Measurements from ENCODE around the gene LY6G6D.
A peak's percentile ranks its signal among the peaks of the same experiment; 100 is the strongest.

Gene LY6G6D

DNA sequence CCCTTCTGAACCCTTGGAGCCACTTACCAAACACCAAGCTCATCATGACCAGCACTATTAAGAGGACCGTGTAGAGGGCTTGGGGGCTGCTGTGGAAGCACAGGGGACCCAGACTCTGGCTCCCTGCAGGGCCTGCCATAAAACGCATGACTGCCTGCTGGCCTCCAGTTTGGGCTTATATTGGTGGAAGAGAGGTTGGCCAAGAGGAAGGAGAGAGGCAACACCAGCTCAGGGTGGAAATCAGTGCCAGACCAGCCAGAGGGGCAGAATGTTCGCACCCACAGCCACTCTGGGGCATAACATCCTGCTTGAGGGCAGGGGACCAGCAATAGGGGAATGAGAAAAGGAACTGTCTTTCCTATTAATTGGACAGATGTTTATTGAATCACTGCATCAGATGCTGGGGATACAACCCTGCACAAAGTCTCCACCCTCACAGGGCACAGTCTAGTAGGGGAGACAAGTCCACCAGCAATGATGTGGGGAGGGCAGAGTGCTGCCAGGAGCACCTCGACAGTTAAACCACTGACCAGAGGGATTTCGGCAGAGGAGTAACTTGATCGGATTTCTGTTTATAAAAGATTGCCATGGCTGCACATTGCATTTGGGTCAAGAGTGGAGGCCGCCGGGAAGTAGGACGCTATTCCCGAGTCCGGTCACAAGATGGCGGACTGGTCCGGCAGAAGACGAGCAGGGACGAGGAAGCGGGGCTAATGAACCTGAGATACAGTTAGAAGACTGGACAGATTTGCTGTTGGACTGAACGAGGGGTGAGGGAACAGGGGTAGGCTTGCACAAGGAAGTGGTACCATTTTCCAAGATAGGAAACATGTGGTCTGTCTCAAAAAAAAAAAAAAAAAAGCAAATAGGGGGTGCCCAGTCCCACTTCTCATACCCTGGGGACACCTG, 34.7 kb upstream of the LY6G6D start, which contains the start of gene LY6G5C:
Gene LY6G5C (minus strand): TSS at position 842 of the 909 bp plus-strand sequence. CDS start 694 bp downstream, at position 148.
- Histone ChIP-seq H3K79me2 (ENCODE audit: low read length) (no peaks in the 10 kb centered on the region), H4K20me1 (ENCODE audit: insufficient read depth, low read length) (no peaks in the 10 kb centered on the region), H3K27me3 (replicated peaks; ENCODE audit: insufficient read depth, low read length) (no peaks in the 10 kb centered on the region), H3K27ac (ENCODE audit: low read length) (no peak within 1 kb of the TSS), H3K36me3 (replicated peaks; ENCODE audit: insufficient read depth, low read length) (no peaks in the 10 kb centered on the region), H3K9me3 (replicated peaks; ENCODE audit: insufficient read depth, low read length) (no peaks in the 10 kb centered on the region), H3K4me1 (ENCODE audit: low read length) (no peaks in the 10 kb centered on the region; the same call in 1 of the 2 replicates), H3K9ac (ENCODE audit: low read length) (peak within 1 kb of the TSS; percentile 58; the same call in 1 of the 2 replicates), H3F3A (ENCODE audit: insufficient read depth, low read length) (peaks cover 5% of the 10 kb centered on the region; the same call in 1 of the 2 replicates), H3K4me3 (ENCODE audit: low read length) (peak within 1 kb of the TSS; percentile 63), H3K4me2 (ENCODE audit: low read depth, low read length) (peak within 1 kb of the TSS; percentile 93), H3K9me2 (replicated peaks; ENCODE audit: insufficient read depth, low read length) (no peaks in the 10 kb centered on the region), H2AFZ (ENCODE audit: low read length) (peak within 1 kb of the TSS; percentile 94)
- DNase-seq, result peak; percentile 65
- no peak for TF ChIP-seq EZH2phosphoT487 (IDR thresholded peaks at IDR 0.05; ENCODE audit: low read length)
- no peak for TF ChIP-seq EZH2 (optimal IDR thresholded peaks at IDR 0.05; ENCODE audit: low read depth, low read length)
- peak; percentile 64 for TF ChIP-seq CTCF (IDR thresholded peaks at IDR 0.05; ENCODE audit: low read length)

DNA sequence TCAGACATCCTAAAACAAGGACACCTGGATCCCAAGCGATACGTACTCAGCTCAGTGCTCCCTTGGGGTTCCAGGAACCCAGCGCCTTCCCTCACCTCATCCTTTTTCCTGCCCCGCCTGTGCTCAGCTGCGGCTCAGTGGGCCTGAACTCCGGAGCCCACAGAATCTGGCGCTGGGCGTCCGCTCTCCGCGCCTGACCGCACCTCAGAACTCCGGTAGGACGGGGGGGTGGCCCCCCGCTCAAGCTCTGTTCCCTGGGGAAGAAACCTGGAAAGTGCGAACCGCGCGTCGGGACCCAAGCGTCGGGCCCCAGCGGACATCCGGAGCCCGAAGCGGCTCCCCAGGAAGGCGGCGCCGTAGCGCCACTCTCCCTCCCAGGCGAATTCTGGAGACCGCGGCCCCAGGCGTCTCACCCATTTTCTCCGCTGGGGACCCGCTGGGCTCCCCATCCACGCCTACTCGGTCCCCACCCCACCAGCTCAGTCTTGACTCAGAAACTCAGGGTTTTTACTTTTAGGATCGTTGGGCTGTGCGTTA, 33.9 kb upstream of the LY6G6D start:
- H3K9me3 ChIP-seq (replicated peaks; ENCODE audit: insufficient read depth, low read length), result no peaks in the 10 kb centered on the region
- no peaks in the 10 kb centered on the region for H3K27me3 ChIP-seq (replicated peaks; ENCODE audit: insufficient read depth, low read length)
- peak overlapping the region; percentile 58; the same call in 1 of the 2 replicates for H3K9ac ChIP-seq (ENCODE audit: low read length)
- H3K4me1 ChIP-seq (ENCODE audit: low read length), result no peaks in the 10 kb centered on the region; the same call in 1 of the 2 replicates
- peak; percentile 23 for DNase-seq
- no peaks in the 10 kb centered on the region for H3K9me2 ChIP-seq (replicated peaks; ENCODE audit: insufficient read depth, low read length)
- no peaks in the 10 kb centered on the region for H3K36me3 ChIP-seq (replicated peaks; ENCODE audit: insufficient read depth, low read length)
- H3K79me2 ChIP-seq (ENCODE audit: low read length), result no peaks in the 10 kb centered on the region
- peak overlapping the region; percentile 94 for H2AFZ ChIP-seq (ENCODE audit: low read length)
- H4K20me1 ChIP-seq (ENCODE audit: insufficient read depth, low read length), result no peaks in the 10 kb centered on the region
- H3K4me2 ChIP-seq (ENCODE audit: low read depth, low read length), result peak overlapping the region; percentile 93
- H3K27ac ChIP-seq (ENCODE audit: low read length), result no peak overlapping the region
- TF ChIP-seq CTCF (IDR thresholded peaks at IDR 0.05; ENCODE audit: low read length), result no peak; the same call in 1 of the 2 replicates
- no peak for TF ChIP-seq EZH2 (optimal IDR thresholded peaks at IDR 0.05; ENCODE audit: low read depth, low read length)
- TF ChIP-seq EZH2phosphoT487 (IDR thresholded peaks at IDR 0.05; ENCODE audit: low read length), result no peak
- no peaks in the 10 kb centered on the region for H3F3A ChIP-seq (ENCODE audit: insufficient read depth, low read length)
- peak overlapping the region; percentile 63 for H3K4me3 ChIP-seq (ENCODE audit: low read length)

- DNase-seq, result no peak
- Histone ChIP-seq H3K9me3 (replicated peaks; ENCODE audit: insufficient read depth, low read length) (no peaks in the 10 kb centered on the region), H3K36me3 (replicated peaks; ENCODE audit: insufficient read depth, low read length) (no peaks in the 10 kb centered on the region), H3K27ac (ENCODE audit: low read length) (no peak overlapping the region), H4K20me1 (ENCODE audit: insufficient read depth, low read length) (no peaks in the 10 kb centered on the region), H2AFZ (ENCODE audit: low read length) (no peak overlapping the region), H3K9me2 (replicated peaks; ENCODE audit: insufficient read depth, low read length) (no peaks in the 10 kb centered on the region), H3K4me3 (ENCODE audit: low read length) (no peak overlapping the region), H3K79me2 (ENCODE audit: low read length) (no peaks in the 10 kb centered on the region), H3K27me3 (replicated peaks; ENCODE audit: insufficient read depth, low read length) (no peaks in the 10 kb centered on the region), H3K9ac (ENCODE audit: low read length) (no peak overlapping the region), H3F3A (ENCODE audit: insufficient read depth, low read length) (no peaks in the 10 kb centered on the region), H3K4me1 (ENCODE audit: low read length) (no peaks in the 10 kb centered on the region; the same call in 1 of the 2 replicates), H3K4me2 (ENCODE audit: low read depth, low read length) (no peak overlapping the region)
- no peak for TF ChIP-seq EZH2phosphoT487 (IDR thresholded peaks at IDR 0.05; ENCODE audit: low read length)
Measured at GRCh38 chr6:31683591-31683990, 31.6 kb upstream of the LY6G6D start.
